GM19035 (cell line): ENCODE results near the gene MED13L.
A peak's percentile ranks its signal among the peaks of the same experiment; 100 is the strongest.

Experiments used
- ATAC-seq: cut with Tn5 transposase; IDR thresholded peaks from one replicate; pipeline ENCODE4 v1.9.1; 2021; ENCODE audit not compliant: unreplicated experiment

MED13L gene

GRCh38 chr12:115920395-115921183, 356.9 kb downstream of the MED13L start:
- no peak for ATAC-seq

- ATAC-seq = no peak
Observed at GRCh38 chr12:115918763-115919162, 358.7 kb downstream of the MED13L start.

GRCh38 chr12:115916910-115917668, 360.4 kb downstream of the MED13L start:
- ATAC-seq = peak; percentile 76

GRCh38 chr12:115914122-115914521, 363.4 kb downstream of the MED13L start:
- no peak for ATAC-seq

- ATAC-seq = no peak
Observed at GRCh38 chr12:115912440-115912839, 365.1 kb downstream of the MED13L start.

GRCh38 chr12:115911360-115911759, 366.1 kb downstream of the MED13L start:
- no peak for ATAC-seq

GRCh38 chr12:115910057-115910456, 367.4 kb downstream of the MED13L start:
- ATAC-seq = no peak
